Testis (tissue), 3 donors: ENCODE data around the gene MYMX. TPM values are rescaled to one million over a fixed set of nuclear protein-coding genes. Genes with fewer than 3 reads are reported as not detected.

Source experiments
- DNase-seq: peaks from one replicate; pipeline ENCODE4 v3.0.0-alpha.2; 2019
- H3K27ac ChIP-seq, 2 donors: fragments of 200-600 bp; sonication (generic); one replicate each; pipeline ENCODE4 v1.5.1; 2019
- H3K27me3 ChIP-seq: fragments of 200-600 bp; sonication (generic); one replicate; pipeline ENCODE4 v1.5.1; 2019
- H3K36me3 ChIP-seq: fragments of 200-600 bp; sonication (generic); one replicate; pipeline ENCODE4 v1.5.1; 2017; ENCODE audit warnings: low read depth; ENCODE audit errors: missing control alignments
- H3K4me1 ChIP-seq: fragments of 200-600 bp; sonication (generic); one replicate; pipeline ENCODE4 v1.5.1; 2019
- H3K4me3 ChIP-seq, 2 donors: fragments of 200-600 bp; sonication (generic); one replicate each; pipeline ENCODE4 v1.5.1; 2017 to 2019
- H3K9me3 ChIP-seq: fragments of 200-600 bp; sonication (generic); one replicate; pipeline ENCODE4 v1.5.1; 2017
- POLR2A ChIP-seq: fragments of 450-650 bp; IDR thresholded peaks from one replicate; pipeline ENCODE4 v1.6.1; 2017; ENCODE audit warnings: antibody characterized with exemption, mild to moderate bottlenecking, moderate library complexity
- WGBS, 2 donors: methylation state at CpG; one replicate each; pipeline ENCODE4 v1.1.5; 2018; 5-methylcytosine and 5-hydroxymethylcytosine counted together
- intact Hi-C: fragments of 100-400 bp; cut with DNase I; formaldehyde crosslinking; loops from one replicate; pipeline ENCODE4 v1.15.1; 2023; ENCODE audit warnings: low total_unique reads
- polyA plus RNA-seq: library from polyadenylated mRNA; stranded (reverse); fragments of 350-450 nt; fragmentation: Illumina TruSeq; extraction: RNeasy Lipid Tissue Mini Kit (QIAGEN cat#74804); gene quantifications from one replicate; pipeline ENCODE4 v1.2.3, GENCODE V29; 2014; ENCODE audit warnings: low read depth, low replicate concordance; ENCODE audit not compliant: insufficient read depth
- total RNA-seq, 2 donors: library from RNA; depleted of rRNA; stranded (reverse); fragments of >200 nt; gene quantifications; one replicate each; pipeline ENCODE4 v1.2.3, GENCODE V29; 2016
- TF ChIP-seq, protein P1 (sequence below), 3 experiments: fragments of 450-650 bp in 2 of 3; fragments of 200-600 bp in 1 of 3; sonication (generic) in 1 of 3; IDR thresholded peaks; one replicate each; pipeline ENCODE4 v1.5.1; 2016 to 2019; ENCODE audit warnings: antibody characterized with exemption in 3 of 3, mild to moderate bottlenecking in 2 of 3, moderate library complexity in 1 of 3

MYMX gene
- total and polyA plus RNA-seq, 3 donors from 2014 or later: 0.73 to 0.87 TPM; not detected in 1

DNA sequence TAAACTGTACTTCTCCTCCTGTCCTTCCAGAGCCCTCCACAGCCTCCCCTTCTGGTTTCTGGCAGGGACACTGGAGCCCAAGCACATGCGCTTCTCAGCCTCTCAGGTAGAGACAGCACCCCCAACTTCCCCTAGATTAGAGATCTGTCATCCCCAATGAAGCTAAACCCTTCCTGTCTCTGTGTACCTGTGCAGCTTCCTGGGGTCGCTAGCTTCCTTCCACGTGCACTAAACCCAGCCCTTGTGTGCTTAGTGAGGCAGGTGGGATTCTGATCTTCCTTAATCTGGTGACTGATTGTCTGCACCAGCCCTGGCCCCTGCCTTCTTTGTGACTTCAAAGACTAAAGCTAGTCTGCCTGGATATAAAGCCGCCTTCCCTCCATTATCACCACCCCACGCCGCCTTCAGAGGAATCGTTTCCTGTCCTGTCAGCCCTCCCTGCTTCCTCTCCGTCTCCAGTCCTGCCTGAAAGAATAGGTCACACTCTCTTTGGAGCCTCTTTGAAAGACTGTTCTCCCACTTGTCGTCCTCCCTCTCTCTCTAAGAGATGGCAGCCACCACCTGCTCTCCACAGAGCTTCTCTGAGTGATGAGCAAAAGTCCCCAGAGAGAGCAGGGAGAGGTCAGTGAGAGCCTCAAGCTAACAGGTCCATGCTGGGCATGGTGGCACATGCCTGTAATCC, 30.6 kb upstream of the MYMX start:
- 60 to 67% methylated on average over 9 of the region's 9 CpGs for WGBS, 2 donors
- H3K36me3 ChIP-seq: no peaks in the 10 kb centered on the region
- no peaks in the 10 kb centered on the region for H3K4me1 ChIP-seq
- no peaks in the 10 kb centered on the region for H3K9me3 ChIP-seq
- intact Hi-C loops: no loop called here
- H3K27ac ChIP-seq: no peak overlapping the region
- no peaks in the 10 kb centered on the region for H3K27me3 ChIP-seq
- no peak overlapping the region for H3K4me3 ChIP-seq
- no peak for DNase-seq
- TF ChIP-seq, protein P1, sequence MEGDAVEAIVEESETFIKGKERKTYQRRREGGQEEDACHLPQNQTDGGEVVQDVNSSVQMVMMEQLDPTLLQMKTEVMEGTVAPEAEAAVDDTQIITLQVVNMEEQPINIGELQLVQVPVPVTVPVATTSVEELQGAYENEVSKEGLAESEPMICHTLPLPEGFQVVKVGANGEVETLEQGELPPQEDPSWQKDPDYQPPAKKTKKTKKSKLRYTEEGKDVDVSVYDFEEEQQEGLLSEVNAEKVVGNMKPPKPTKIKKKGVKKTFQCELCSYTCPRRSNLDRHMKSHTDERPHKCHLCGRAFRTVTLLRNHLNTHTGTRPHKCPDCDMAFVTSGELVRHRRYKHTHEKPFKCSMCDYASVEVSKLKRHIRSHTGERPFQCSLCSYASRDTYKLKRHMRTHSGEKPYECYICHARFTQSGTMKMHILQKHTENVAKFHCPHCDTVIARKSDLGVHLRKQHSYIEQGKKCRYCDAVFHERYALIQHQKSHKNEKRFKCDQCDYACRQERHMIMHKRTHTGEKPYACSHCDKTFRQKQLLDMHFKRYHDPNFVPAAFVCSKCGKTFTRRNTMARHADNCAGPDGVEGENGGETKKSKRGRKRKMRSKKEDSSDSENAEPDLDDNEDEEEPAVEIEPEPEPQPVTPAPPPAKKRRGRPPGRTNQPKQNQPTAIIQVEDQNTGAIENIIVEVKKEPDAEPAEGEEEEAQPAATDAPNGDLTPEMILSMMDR (IDR thresholded peaks at IDR 0.05): no peak
- TF ChIP-seq POLR2A: no peak

DNA sequence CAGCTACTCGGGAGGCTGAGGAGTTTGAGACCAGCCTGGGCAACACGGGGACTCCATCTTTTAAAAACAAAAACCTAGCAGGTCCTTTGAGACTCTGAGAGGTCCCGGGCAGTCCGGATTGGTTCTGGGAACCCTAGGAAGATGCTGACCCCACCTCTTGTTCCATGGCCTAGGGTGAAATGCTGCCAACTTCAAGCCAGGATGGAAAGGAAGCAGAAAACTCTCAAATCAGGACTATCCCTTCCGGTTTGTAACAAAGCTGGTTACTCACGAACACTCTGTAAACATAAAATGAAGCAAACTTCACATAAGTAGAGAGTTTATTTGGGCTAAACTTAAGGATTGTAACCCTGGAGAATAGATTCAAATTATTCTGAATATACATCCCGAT, 30.1 kb upstream of the MYMX start:
- no peak overlapping the region for H3K27ac ChIP-seq
- 79 to 81% methylated on average over 7 of the region's 7 CpGs for WGBS, 2 donors
- no peaks in the 10 kb centered on the region for H3K4me1 ChIP-seq
- DNase-seq: no peak
- H3K4me3 ChIP-seq: no peak overlapping the region
- H3K27me3 ChIP-seq: no peaks in the 10 kb centered on the region
- intact Hi-C loops: no loop called here
- H3K9me3 ChIP-seq: no peaks in the 10 kb centered on the region
- no peak for TF ChIP-seq POLR2A
- TF ChIP-seq, protein P1 (IDR thresholded peaks at IDR 0.05): no peak
- H3K36me3 ChIP-seq: no peaks in the 10 kb centered on the region

DNA sequence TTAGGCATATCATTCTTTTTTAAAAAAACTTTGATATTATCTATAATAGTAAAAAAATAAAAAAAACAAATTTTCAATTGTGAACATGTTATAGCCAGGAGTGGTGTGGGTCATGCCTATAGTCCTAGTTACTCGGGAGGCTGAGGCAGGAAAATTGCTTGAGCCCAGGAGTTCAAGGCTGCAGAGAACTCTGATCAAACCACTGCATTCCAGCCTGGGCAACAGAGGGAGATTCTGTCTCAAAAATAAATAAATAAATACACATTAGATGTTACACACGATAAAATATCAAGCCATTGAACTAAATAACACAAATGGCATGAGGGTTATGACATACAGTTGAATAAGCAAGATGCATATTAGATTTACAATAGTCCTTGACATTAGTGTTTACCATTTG, 27.9 kb upstream of the MYMX start:
- TF ChIP-seq, protein P1 (IDR thresholded peaks at IDR 0.05): no peak
- no peak for TF ChIP-seq POLR2A
- intact Hi-C loops: no loop called here
- no peak overlapping the region for H3K4me3 ChIP-seq
- no peaks in the 10 kb centered on the region for H3K9me3 ChIP-seq
- H3K27me3 ChIP-seq: no peaks in the 10 kb centered on the region
- WGBS, 2 donors: 66 to 78% methylated on average over 2 of the region's 2 CpGs
- no peak for DNase-seq
- no peaks in the 10 kb centered on the region for H3K36me3 ChIP-seq
- no peaks in the 10 kb centered on the region for H3K4me1 ChIP-seq
- H3K27ac ChIP-seq: no peak overlapping the region

DNA sequence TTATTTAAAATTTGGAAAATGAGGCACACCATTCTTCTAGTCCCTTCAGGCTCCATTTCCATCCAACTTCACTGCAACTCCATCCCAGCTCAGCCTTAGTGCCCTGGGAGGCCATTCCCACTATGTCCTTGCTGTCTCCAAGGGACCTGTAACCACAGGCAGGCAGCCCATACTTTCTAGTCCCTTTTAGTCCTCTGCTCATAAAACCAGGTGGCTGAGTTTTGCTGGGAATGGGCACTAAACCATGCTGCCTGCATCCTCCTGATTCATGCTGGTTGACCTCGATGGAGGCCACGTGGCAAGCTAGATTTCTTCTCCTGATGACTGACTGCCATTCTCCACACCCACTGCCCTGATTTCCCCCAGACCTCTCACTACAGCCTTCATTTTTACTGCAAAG, 27.5 kb upstream of the MYMX start:
- H3K27ac ChIP-seq: no peak overlapping the region
- H3K27me3 ChIP-seq: no peaks in the 10 kb centered on the region
- TF ChIP-seq, protein P1 (IDR thresholded peaks at IDR 0.05): no peak
- no peak for TF ChIP-seq POLR2A
- H3K4me3 ChIP-seq: no peak overlapping the region
- no peak for DNase-seq
- no peaks in the 10 kb centered on the region for H3K4me1 ChIP-seq
- WGBS, 2 donors: 80 to 100% methylated on average over 2 of the region's 2 CpGs
- H3K9me3 ChIP-seq: no peaks in the 10 kb centered on the region
- no peaks in the 10 kb centered on the region for H3K36me3 ChIP-seq
- intact Hi-C loops: no loop called here

DNA sequence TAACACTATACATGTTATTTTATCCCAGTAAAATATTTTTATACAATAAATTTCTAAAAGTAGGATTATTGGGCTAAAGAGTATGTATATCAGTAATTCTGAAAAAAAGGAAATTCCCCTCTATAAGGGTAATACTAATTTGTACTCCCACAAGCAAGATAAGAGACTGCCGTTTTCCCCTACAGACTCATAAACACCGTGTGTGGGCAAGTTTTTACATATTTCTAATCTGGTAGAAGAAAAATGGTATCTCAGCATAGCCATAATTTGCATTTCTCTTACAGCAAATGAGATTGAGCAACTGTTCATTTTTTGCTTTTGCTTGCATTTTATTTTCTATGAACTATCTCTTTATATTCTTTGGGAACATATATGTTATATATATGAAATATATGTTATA, 26.0 kb upstream of the MYMX start:
- no peaks in the 10 kb centered on the region for H3K36me3 ChIP-seq
- DNase-seq: no peak
- H3K9me3 ChIP-seq: no peaks in the 10 kb centered on the region
- no peaks in the 10 kb centered on the region for H3K4me1 ChIP-seq
- no peaks in the 10 kb centered on the region for H3K27me3 ChIP-seq
- H3K27ac ChIP-seq: no peak overlapping the region
- intact Hi-C loops: no loop called here
- 37 to 38% methylated on average over 2 of the region's 2 CpGs for WGBS, 2 donors
- TF ChIP-seq POLR2A: no peak
- TF ChIP-seq, protein P1 (IDR thresholded peaks at IDR 0.05): no peak
- no peak overlapping the region for H3K4me3 ChIP-seq
